ENCODE results near the gene STARD5. TPM values are rescaled to one million over a fixed set of nuclear protein-coding genes. Genes with fewer than 3 reads are reported as not detected.
A peak's percentile ranks its signal among the peaks of the same experiment; 100 is the strongest.

STARD5 gene
- total RNA-seq, 1 donor from 2014 or later = 5.2 TPM

DNA sequence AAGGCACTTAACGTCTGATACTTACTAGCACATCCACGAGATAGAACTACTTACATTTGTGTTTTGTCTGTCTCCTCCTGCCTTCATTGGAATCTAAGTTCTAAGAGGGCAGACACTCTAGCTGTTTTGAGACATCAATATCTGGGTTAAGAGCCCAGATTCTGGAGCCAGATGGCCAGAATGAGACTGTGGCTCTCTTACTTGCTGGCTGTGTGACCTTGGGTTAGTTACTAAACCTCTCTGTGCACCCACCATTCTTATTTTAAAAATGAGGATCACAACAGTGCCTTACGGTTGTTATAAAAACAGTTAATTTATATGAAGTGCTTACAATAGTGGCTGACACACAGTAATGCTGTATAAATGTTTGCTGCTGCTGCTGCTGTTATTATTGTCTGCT lies 7.7 kb downstream of the STARD5 start:
- H3K4me1 ChIP-seq = peaks cover 19% of the 10 kb centered on the region
- no peak overlapping the region for H3K27ac ChIP-seq
- TF ChIP-seq, protein P1, sequence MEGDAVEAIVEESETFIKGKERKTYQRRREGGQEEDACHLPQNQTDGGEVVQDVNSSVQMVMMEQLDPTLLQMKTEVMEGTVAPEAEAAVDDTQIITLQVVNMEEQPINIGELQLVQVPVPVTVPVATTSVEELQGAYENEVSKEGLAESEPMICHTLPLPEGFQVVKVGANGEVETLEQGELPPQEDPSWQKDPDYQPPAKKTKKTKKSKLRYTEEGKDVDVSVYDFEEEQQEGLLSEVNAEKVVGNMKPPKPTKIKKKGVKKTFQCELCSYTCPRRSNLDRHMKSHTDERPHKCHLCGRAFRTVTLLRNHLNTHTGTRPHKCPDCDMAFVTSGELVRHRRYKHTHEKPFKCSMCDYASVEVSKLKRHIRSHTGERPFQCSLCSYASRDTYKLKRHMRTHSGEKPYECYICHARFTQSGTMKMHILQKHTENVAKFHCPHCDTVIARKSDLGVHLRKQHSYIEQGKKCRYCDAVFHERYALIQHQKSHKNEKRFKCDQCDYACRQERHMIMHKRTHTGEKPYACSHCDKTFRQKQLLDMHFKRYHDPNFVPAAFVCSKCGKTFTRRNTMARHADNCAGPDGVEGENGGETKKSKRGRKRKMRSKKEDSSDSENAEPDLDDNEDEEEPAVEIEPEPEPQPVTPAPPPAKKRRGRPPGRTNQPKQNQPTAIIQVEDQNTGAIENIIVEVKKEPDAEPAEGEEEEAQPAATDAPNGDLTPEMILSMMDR (IDR thresholded peaks at IDR 0.05) = no peak
- ATAC-seq = no peak
- H3K4me3 ChIP-seq = no peak overlapping the region
- no peaks in the 10 kb centered on the region for H3K27me3 ChIP-seq (ENCODE audit: low read depth)
- H3K9me3 ChIP-seq = no peaks in the 10 kb centered on the region
- DNase-seq = no peak
- peaks cover 51% of the 10 kb centered on the region for H3K36me3 ChIP-seq
- intact Hi-C loops (cut with DNase I) = no loop called here

DNA sequence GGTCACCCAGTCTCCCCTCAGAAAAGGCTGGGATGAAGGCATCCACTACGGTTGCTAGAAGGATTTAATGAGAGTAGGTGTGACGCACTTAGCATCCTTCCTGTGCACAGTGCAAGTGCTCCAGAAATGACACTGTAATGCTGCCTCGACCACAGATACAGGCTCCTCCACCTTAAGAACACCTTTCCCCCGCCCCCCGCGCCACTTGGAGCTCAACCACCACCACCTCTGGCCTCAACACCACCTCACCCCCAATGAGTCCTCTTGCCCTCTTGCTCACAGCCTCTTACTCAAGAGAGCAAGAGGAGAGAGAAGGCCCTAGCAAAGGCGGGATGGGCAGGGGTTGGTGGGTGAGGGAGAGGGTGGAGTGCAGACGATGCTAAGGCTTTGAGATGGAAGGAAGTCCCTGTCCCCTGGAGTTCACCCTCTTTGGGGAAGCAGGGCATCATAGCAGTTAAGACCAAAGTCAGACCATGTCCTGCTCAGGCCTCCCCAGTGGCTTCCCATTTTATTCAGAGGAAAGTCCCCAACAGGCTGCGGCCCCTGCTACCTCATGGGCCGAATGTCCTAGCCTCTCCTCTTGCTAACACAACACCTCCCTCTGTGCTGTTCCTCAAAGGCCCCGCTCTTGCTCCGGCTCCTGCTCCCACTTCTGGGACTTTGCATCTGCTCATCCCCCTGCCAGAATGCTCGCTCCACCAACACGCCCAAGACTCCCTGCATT lies 8.3 kb downstream of the STARD5 start:
- no peak for ATAC-seq
- Histone ChIP-seq H3K27me3 (ENCODE audit: low read depth) (no peaks in the 10 kb centered on the region), H3K4me1 (peaks cover 21% of the 10 kb centered on the region), H3K9me3 (no peaks in the 10 kb centered on the region), H3K27ac (no peak overlapping the region), H3K4me3 (no peak overlapping the region), H3K36me3 (peaks cover 50% of the 10 kb centered on the region)
- intact Hi-C loops (cut with DNase I) = no loop called here
- DNase-seq = no peak
- TF ChIP-seq, protein P1 (IDR thresholded peaks at IDR 0.05) = no peak

DNA sequence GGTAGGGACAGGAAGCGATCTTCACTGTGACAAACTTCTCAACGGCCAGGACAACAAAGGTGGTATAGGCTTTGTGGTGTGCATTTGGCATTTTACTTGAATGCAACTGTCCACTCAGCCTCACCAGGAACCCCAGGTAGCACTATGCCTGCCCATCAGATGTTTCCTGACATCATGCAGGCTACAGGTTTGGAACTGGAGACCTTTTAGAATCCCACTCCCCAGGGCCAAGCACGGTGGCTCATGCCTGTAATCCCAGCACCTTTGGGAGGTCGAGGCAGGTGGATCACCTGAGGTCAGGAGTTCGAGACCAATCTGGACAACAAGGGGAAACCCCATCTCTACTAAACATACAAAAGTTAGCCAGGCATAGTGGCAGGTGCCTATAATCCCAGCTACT lies 9.6 kb downstream of the STARD5 start:
- peaks cover 43% of the 10 kb centered on the region for H3K36me3 ChIP-seq
- no peaks in the 10 kb centered on the region for H3K9me3 ChIP-seq
- H3K27me3 ChIP-seq (ENCODE audit: low read depth) = no peaks in the 10 kb centered on the region
- no peak overlapping the region for H3K27ac ChIP-seq
- ATAC-seq (no peak), DNase-seq (no peak)
- peaks cover 21% of the 10 kb centered on the region for H3K4me1 ChIP-seq
- TF ChIP-seq, protein P1 (IDR thresholded peaks at IDR 0.05) = no peak
- no peak overlapping the region for H3K4me3 ChIP-seq
- intact Hi-C loops (cut with DNase I) = no loop called here

DNA sequence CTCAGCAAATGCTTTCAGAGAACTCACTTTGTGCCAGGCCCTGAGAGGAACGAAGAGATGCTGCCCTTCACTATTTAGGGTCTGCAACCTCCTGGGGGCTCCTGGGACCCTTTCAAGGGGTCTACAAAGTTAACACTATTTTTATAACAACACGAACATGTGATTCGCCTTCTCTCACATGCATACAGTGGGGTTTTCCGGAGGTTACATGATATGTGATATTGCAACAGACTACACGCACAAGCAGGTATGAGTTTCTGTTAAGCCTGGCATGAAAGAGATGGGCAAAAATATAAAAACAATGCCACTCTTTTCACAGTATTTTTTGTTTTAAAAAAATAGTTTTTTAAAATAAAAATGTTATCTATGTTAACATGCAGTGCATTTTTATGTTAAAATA lies 10.3 kb downstream of the STARD5 start:
- DNase-seq = no peak
- Histone ChIP-seq H3K4me3 (no peak overlapping the region), H3K9me3 (no peaks in the 10 kb centered on the region), H3K27me3 (ENCODE audit: low read depth) (no peaks in the 10 kb centered on the region), H3K4me1 (peaks cover 21% of the 10 kb centered on the region), H3K27ac (peak overlapping the region; percentile 71), H3K36me3 (peaks cover 44% of the 10 kb centered on the region)
- TF ChIP-seq, protein P1 (IDR thresholded peaks at IDR 0.05) = no peak
- ATAC-seq = no peak
- intact Hi-C loops (cut with DNase I) = no loop called here

DNA sequence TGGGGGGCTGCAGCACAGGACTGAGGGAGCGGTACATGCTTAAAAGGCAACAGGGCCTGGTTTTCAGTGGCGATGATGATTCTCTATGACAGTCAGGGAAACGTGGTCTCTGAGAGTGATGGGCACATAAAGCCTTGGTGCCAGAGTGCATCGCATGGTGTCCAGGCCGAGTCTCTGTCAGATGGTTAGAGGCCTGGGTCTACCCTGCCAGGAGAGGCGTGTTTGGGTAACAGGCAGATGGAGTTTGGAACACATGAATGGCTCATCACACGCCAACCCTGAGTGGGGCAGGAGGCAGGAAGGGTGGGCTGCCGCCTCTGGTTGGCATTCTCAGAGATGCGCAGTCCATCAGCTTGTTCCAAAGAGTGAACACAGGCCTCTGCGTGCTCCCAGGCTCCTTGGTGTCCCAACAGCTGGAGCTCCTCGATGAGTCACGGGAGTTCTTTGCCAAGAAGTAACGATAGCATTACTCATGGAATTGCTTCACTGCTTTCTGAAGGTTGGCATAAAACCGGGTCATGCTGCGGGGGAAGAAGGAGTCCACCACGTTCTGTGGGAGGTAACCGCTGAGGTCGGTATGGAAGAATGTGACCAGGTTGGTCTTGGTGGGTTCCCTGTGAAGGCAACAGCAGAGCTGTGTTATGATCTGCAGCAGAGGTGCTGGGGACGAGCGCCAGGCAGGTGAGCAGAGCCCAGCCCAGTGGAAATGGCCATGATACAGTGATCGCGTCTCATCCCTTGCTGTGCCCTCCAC lies 11.0 kb downstream of the STARD5 start:
- Histone ChIP-seq H3K27me3 (ENCODE audit: low read depth) (no peaks in the 10 kb centered on the region), H3K9me3 (no peaks in the 10 kb centered on the region), H3K4me3 (no peak overlapping the region), H3K4me1 (peaks cover 21% of the 10 kb centered on the region), H3K36me3 (peaks cover 44% of the 10 kb centered on the region), H3K27ac (peak overlapping the region; percentile 71)
- TF ChIP-seq, protein P1 (IDR thresholded peaks at IDR 0.05) = no peak
- peak; percentile 76 to 80 for ATAC-seq
- DNase-seq = peak; percentile 73
- intact Hi-C loops (cut with DNase I) = no loop called here
